Immature natural killer cell (primary cell): ENCODE results near the gene ABR. TPM values are rescaled to one million over a fixed set of nuclear protein-coding genes. Genes with fewer than 3 reads are reported as not detected.
"Not testable (repeated sequence)": the region's sequence is repeated elsewhere in the genome, so short reads cannot be mapped to it uniquely, and the experiment has no call there.

ENCODE experiments used
- DNase-seq, 3 donors: peaks; one replicate each; pipeline ENCODE4 v3.0.0; 2022; ENCODE audit warnings: mixed read lengths in 1 of 3
- H3K27ac Mint-ChIP-seq, 6 donors: one replicate each; pipeline ENCODE4 v1.8.0; 2020; ENCODE audit warnings: mixed read lengths in 6 of 6, mild to moderate bottlenecking in 5 of 6, inconsistent platforms in 4 of 6, moderate library complexity in 3 of 6
- H3K27me3 Mint-ChIP-seq, 3 donors: one replicate each; pipeline ENCODE4 v1.8.0; 2020 to 2021; ENCODE audit warnings: low read depth in 3 of 3, mild to moderate bottlenecking in 3 of 3, mixed read lengths in 3 of 3, moderate library complexity in 3 of 3, inconsistent platforms in 1 of 3
- H3K36me3 Mint-ChIP-seq, 3 donors: one replicate each; pipeline ENCODE4 v1.8.0; 2020; ENCODE audit warnings: mixed read lengths in 3 of 3, inconsistent platforms in 2 of 3, mild to moderate bottlenecking in 2 of 3
- H3K4me1 Mint-ChIP-seq, 2 donors: one replicate each; pipeline ENCODE4 v1.8.0; 2020; ENCODE audit warnings: inconsistent platforms in 2 of 2, mild to moderate bottlenecking in 2 of 2, mixed read lengths in 2 of 2, moderate library complexity in 1 of 2
- H3K4me3 Mint-ChIP-seq, 5 donors: one replicate each; pipeline ENCODE4 v1.8.0; 2020; ENCODE audit warnings: mild to moderate bottlenecking in 5 of 5, mixed read lengths in 5 of 5, inconsistent platforms in 3 of 5, moderate library complexity in 3 of 5
- H3K9me3 Mint-ChIP-seq, 6 donors: one replicate each; pipeline ENCODE4 v1.8.0; 2020; ENCODE audit warnings: mild to moderate bottlenecking in 6 of 6, mixed read lengths in 6 of 6, inconsistent platforms in 4 of 6, moderate library complexity in 3 of 6
- polyA plus RNA-seq, 3 donors: library from polyadenylated mRNA; unstranded; fragments of 300-500 nt; fragmentation: Illumina TruSeq; gene quantifications; one replicate each; pipeline ENCODE4 v1.2.3, GENCODE V29; 2021

ABR gene
- polyA plus RNA-seq, 3 donors from 2014 or later, result 11.2 to 36.2 (median 14.8) TPM

- H3K4me1 Mint-ChIP-seq, result peaks cover 55 to 64% of the 10 kb centered on the region in 2 donors
- no peaks in the 10 kb centered on the region for H3K9me3 Mint-ChIP-seq
- H3K36me3 Mint-ChIP-seq, result no peaks in the 10 kb centered on the region
- DNase-seq, result no peak
- H3K27ac Mint-ChIP-seq, result peak overlapping the region; percentile 61 to 93 (median 83)
- H3K4me3 Mint-ChIP-seq, result peak overlapping the region; percentile 69 to 86 (median 83)
- peaks cover 0 to 13% (median 2%) of the 10 kb centered on the region in 3 donors for H3K27me3 Mint-ChIP-seq
Measured at GRCh38 chr17:1109606-1110540, 69.9 kb downstream of the ABR start.

GRCh38 chr17:1108765-1109605, 70.8 kb downstream of the ABR start:
- Mint-ChIP-seq H3K4me3 (peak overlapping the region; percentile 75 to 92 (median 83)), H3K4me1 (peaks cover 49 to 60% of the 10 kb centered on the region in 2 donors), H3K27me3 (peaks cover 0 to 13% (median 2%) of the 10 kb centered on the region in 3 donors), H3K36me3 (no peaks in the 10 kb centered on the region), H3K9me3 (no peaks in the 10 kb centered on the region), H3K27ac (peak overlapping the region; percentile 70 to 91 (median 84))
- DNase-seq, result peak; percentile 78 to 81 (median 79)

- Mint-ChIP-seq H3K4me1 (peaks cover 49 to 60% of the 10 kb centered on the region in 2 donors), H3K4me3 (peak overlapping the region; percentile 75 to 84 (median 81)), H3K9me3 (no peaks in the 10 kb centered on the region), H3K27me3 (peaks cover 0 to 13% (median 2%) of the 10 kb centered on the region in 3 donors), H3K36me3 (no peaks in the 10 kb centered on the region), H3K27ac (peak overlapping the region; percentile 31 to 91 (median 82))
- DNase-seq, result peak in 1 of 3 donors; percentile 24
Measured at GRCh38 chr17:1108478-1108764, 71.4 kb downstream of the ABR start.

GRCh38 chr17:1107777-1108477, 71.9 kb downstream of the ABR start:
- DNase-seq, result peak in 2 of 3 donors; percentile 19 to 33
- peak overlapping the region; percentile 77 to 91 (median 88) for H3K27ac Mint-ChIP-seq
- no peaks in the 10 kb centered on the region for H3K9me3 Mint-ChIP-seq
- peaks cover 0 to 13% (median 2%) of the 10 kb centered on the region in 3 donors for H3K27me3 Mint-ChIP-seq
- H3K4me1 Mint-ChIP-seq, result peaks cover 49 to 61% of the 10 kb centered on the region in 2 donors
- H3K4me3 Mint-ChIP-seq, result peak overlapping the region; percentile 75 to 84 (median 81)
- H3K36me3 Mint-ChIP-seq, result no peaks in the 10 kb centered on the region

- no peaks in the 10 kb centered on the region for H3K9me3 Mint-ChIP-seq
- H3K27ac Mint-ChIP-seq, result peak overlapping the region; percentile 77 to 91 (median 88)
- H3K36me3 Mint-ChIP-seq, result no peaks in the 10 kb centered on the region
- peaks cover 49 to 56% of the 10 kb centered on the region in 2 donors for H3K4me1 Mint-ChIP-seq
- no peak for DNase-seq
- peak overlapping the region; percentile 75 to 84 (median 81) for H3K4me3 Mint-ChIP-seq
- peaks cover 0 to 13% (median 2%) of the 10 kb centered on the region in 3 donors for H3K27me3 Mint-ChIP-seq
Measured at GRCh38 chr17:1107083-1107776, 72.6 kb downstream of the ABR start.

- Mint-ChIP-seq H3K4me1 (peaks cover 26 to 31% of the 10 kb centered on the region in 2 donors), H3K4me3 (no peak overlapping the region), H3K36me3 (peaks cover 3 to 7% (median 4%) of the 10 kb centered on the region in 3 donors), H3K27ac (no peak overlapping the region), H3K9me3 (peaks cover 0 to 2% (median 0%) of the 10 kb centered on the region in 6 donors), H3K27me3 (peaks cover 0 to 7% (median 2%) of the 10 kb centered on the region in 3 donors)
- DNase-seq, result no peak
Measured at GRCh38 chr17:1104222-1104621, 75.6 kb downstream of the ABR start.

GRCh38 chr17:1100382-1100781, 79.4 kb downstream of the ABR start:
- H3K27ac Mint-ChIP-seq, result no peak overlapping the region
- peaks cover 0 to 2% (median 0%) of the 10 kb centered on the region in 3 donors for H3K27me3 Mint-ChIP-seq
- DNase-seq, result no peak
- H3K4me3 Mint-ChIP-seq, result no peak overlapping the region
- peaks cover 0 to 2% (median 0%) of the 10 kb centered on the region in 6 donors for H3K9me3 Mint-ChIP-seq
- peaks cover 27 to 31% of the 10 kb centered on the region in 2 donors for H3K4me1 Mint-ChIP-seq
- H3K36me3 Mint-ChIP-seq, result peaks cover 7 to 12% (median 8%) of the 10 kb centered on the region in 3 donors

- Mint-ChIP-seq H3K4me1 (peaks cover 27 to 35% of the 10 kb centered on the region in 2 donors), H3K36me3 (peaks cover 7 to 12% (median 8%) of the 10 kb centered on the region in 3 donors), H3K27me3 (peaks cover 0 to 2% (median 0%) of the 10 kb centered on the region in 3 donors), H3K4me3 (no peak overlapping the region), H3K9me3 (peaks cover 0 to 2% (median 0%) of the 10 kb centered on the region in 6 donors), H3K27ac (peak overlapping the region in 1 of 6 donors; percentile 16)
- DNase-seq, result no peak
Measured at GRCh38 chr17:1099242-1099641, 80.5 kb downstream of the ABR start.

- peaks cover 8 to 15% (median 12%) of the 10 kb centered on the region in 3 donors for H3K36me3 Mint-ChIP-seq
- H3K27me3 Mint-ChIP-seq, H3K9me3 Mint-ChIP-seq, DNase-seq: not testable (repeated sequence)
- peak overlapping the region; percentile 50 to 77 (median 72) for H3K27ac Mint-ChIP-seq
- H3K4me3 Mint-ChIP-seq, result peak overlapping the region in 3 of 5 donors; percentile 23 to 63 (median 38)
- peaks cover 27 to 34% of the 10 kb centered on the region in 2 donors for H3K4me1 Mint-ChIP-seq
Measured at GRCh38 chr17:1097972-1098744, 81.6 kb downstream of the ABR start.

GRCh38 chr17:1096215-1096614, 83.6 kb downstream of the ABR start:
- peak overlapping the region in 4 of 6 donors; percentile 60 to 81 (median 64) for H3K27ac Mint-ChIP-seq
- H3K36me3 Mint-ChIP-seq, result peaks cover 8 to 13% (median 12%) of the 10 kb centered on the region in 3 donors
- peaks cover 0 to 4% (median 0%) of the 10 kb centered on the region in 3 donors for H3K27me3 Mint-ChIP-seq
- peaks cover 27 to 34% of the 10 kb centered on the region in 2 donors for H3K4me1 Mint-ChIP-seq
- H3K9me3 Mint-ChIP-seq, result no peaks in the 10 kb centered on the region
- peak overlapping the region in 2 of 5 donors; percentile 49 to 61 for H3K4me3 Mint-ChIP-seq
- DNase-seq, result no peak

GRCh38 chr17:1095853-1096173, 84.0 kb downstream of the ABR start:
- Mint-ChIP-seq H3K27me3 (peaks cover 0 to 4% (median 1%) of the 10 kb centered on the region in 3 donors), H3K36me3 (peaks cover 8 to 12% (median 12%) of the 10 kb centered on the region in 3 donors), H3K27ac (peak overlapping the region in 2 of 6 donors; percentile 61 to 66), H3K4me1 (peaks cover 27 to 34% of the 10 kb centered on the region in 2 donors), H3K4me3 (no peak overlapping the region), H3K9me3 (no peaks in the 10 kb centered on the region)
- DNase-seq, result no peak
